ENCODE data around the gene MAL.

MAL gene

GRCh38 chr2:95018861-95019550 is 6.5 kb upstream of the MAL start:
- no peak overlapping the region for H3K9ac ChIP-seq (ENCODE audit: low read length)
- no peak for DNase-seq (ENCODE audit: low read depth)
- no peaks in the 10 kb centered on the region for H3K4me1 ChIP-seq (ENCODE audit: control insufficient read depth, insufficient read depth, low read length)
- no peaks in the 10 kb centered on the region for H3K36me3 ChIP-seq (ENCODE audit: control insufficient read depth, insufficient read depth, low read length, severe bottlenecking)
- H3K9me3 ChIP-seq (ENCODE audit: control insufficient read depth, low read length), result no peaks in the 10 kb centered on the region
- H3K4me3 ChIP-seq (ENCODE audit: low read length), result no peak overlapping the region
- H3K27me3 ChIP-seq (replicated peaks; ENCODE audit: control insufficient read depth, insufficient read depth, low read length), result peaks cover 77% of the 10 kb centered on the region

GRCh38 chr2:95019572-95019971 is 5.9 kb upstream of the MAL start:
- peaks cover 75% of the 10 kb centered on the region for H3K27me3 ChIP-seq (replicated peaks; ENCODE audit: control insufficient read depth, insufficient read depth, low read length)

GRCh38 chr2:95020275-95021022 is 5.1 kb upstream of the MAL start:
- Histone ChIP-seq H3K27me3 (replicated peaks; ENCODE audit: control insufficient read depth, insufficient read depth, low read length) (peaks cover 71% of the 10 kb centered on the region), H3K9me3 (ENCODE audit: control insufficient read depth, low read length) (no peaks in the 10 kb centered on the region), H3K36me3 (ENCODE audit: control insufficient read depth, insufficient read depth, low read length, severe bottlenecking) (no peaks in the 10 kb centered on the region), H3K9ac (ENCODE audit: low read length) (no peak overlapping the region), H3K4me3 (ENCODE audit: low read length) (no peak overlapping the region), H3K4me1 (ENCODE audit: control insufficient read depth, insufficient read depth, low read length) (no peaks in the 10 kb centered on the region)
- no peak for DNase-seq (ENCODE audit: low read depth)

More at GRCh38 chr2:95019572-95019971, 5.9 kb upstream of the MAL start:
- Histone ChIP-seq H3K4me3 (ENCODE audit: low read length) (no peak overlapping the region), H3K36me3 (ENCODE audit: control insufficient read depth, insufficient read depth, low read length, severe bottlenecking) (no peaks in the 10 kb centered on the region), H3K9me3 (ENCODE audit: control insufficient read depth, low read length) (no peaks in the 10 kb centered on the region), H3K4me1 (ENCODE audit: control insufficient read depth, insufficient read depth, low read length) (no peaks in the 10 kb centered on the region), H3K9ac (ENCODE audit: low read length) (no peak overlapping the region)
- no peak for DNase-seq (ENCODE audit: low read depth)

GRCh38 chr2:95021023-95021416 is 4.5 kb upstream of the MAL start:
- DNase-seq (ENCODE audit: low read depth), result no peak
- Histone ChIP-seq H3K27me3 (replicated peaks; ENCODE audit: control insufficient read depth, insufficient read depth, low read length) (peaks cover 72% of the 10 kb centered on the region), H3K4me3 (ENCODE audit: low read length) (no peak overlapping the region), H3K9me3 (ENCODE audit: control insufficient read depth, low read length) (no peaks in the 10 kb centered on the region), H3K36me3 (ENCODE audit: control insufficient read depth, insufficient read depth, low read length, severe bottlenecking) (no peaks in the 10 kb centered on the region), H3K9ac (ENCODE audit: low read length) (no peak overlapping the region), H3K4me1 (ENCODE audit: control insufficient read depth, insufficient read depth, low read length) (no peaks in the 10 kb centered on the region)

GRCh38 chr2:95021847-95022246 is 3.7 kb upstream of the MAL start:
- Histone ChIP-seq H3K4me1 (ENCODE audit: control insufficient read depth, insufficient read depth, low read length) (no peaks in the 10 kb centered on the region), H3K9me3 (ENCODE audit: control insufficient read depth, low read length) (no peaks in the 10 kb centered on the region), H3K27me3 (replicated peaks; ENCODE audit: control insufficient read depth, insufficient read depth, low read length) (peaks cover 72% of the 10 kb centered on the region), H3K9ac (ENCODE audit: low read length) (no peak overlapping the region), H3K36me3 (ENCODE audit: control insufficient read depth, insufficient read depth, low read length, severe bottlenecking) (no peaks in the 10 kb centered on the region), H3K4me3 (ENCODE audit: low read length) (no peak overlapping the region)
- DNase-seq (ENCODE audit: low read depth), result no peak

- no peak overlapping the region for H3K4me3 ChIP-seq (ENCODE audit: low read length)
- peak; percentile 76 for DNase-seq (ENCODE audit: low read depth)
Measured at GRCh38 chr2:95022309-95023221, 2.9 kb upstream of the MAL start.

GRCh38 chr2:95023222-95023597 is 2.3 kb upstream of the MAL start:
- no peak overlapping the region for H3K9ac ChIP-seq (ENCODE audit: low read length)
- no peaks in the 10 kb centered on the region for H3K36me3 ChIP-seq (ENCODE audit: control insufficient read depth, insufficient read depth, low read length, severe bottlenecking)
- DNase-seq (ENCODE audit: low read depth), result no peak
- no peaks in the 10 kb centered on the region for H3K9me3 ChIP-seq (ENCODE audit: control insufficient read depth, low read length)
- peaks cover 69% of the 10 kb centered on the region for H3K27me3 ChIP-seq (replicated peaks; ENCODE audit: control insufficient read depth, insufficient read depth, low read length)
- H3K4me3 ChIP-seq (ENCODE audit: low read length), result no peak overlapping the region
- no peaks in the 10 kb centered on the region for H3K4me1 ChIP-seq (ENCODE audit: control insufficient read depth, insufficient read depth, low read length)

More at GRCh38 chr2:95022309-95023221, 2.9 kb upstream of the MAL start:
- H3K36me3 ChIP-seq (ENCODE audit: control insufficient read depth, insufficient read depth, low read length, severe bottlenecking), result no peaks in the 10 kb centered on the region
- peaks cover 74% of the 10 kb centered on the region for H3K27me3 ChIP-seq (replicated peaks; ENCODE audit: control insufficient read depth, insufficient read depth, low read length)
- no peaks in the 10 kb centered on the region for H3K9me3 ChIP-seq (ENCODE audit: control insufficient read depth, low read length)
- no peaks in the 10 kb centered on the region for H3K4me1 ChIP-seq (ENCODE audit: control insufficient read depth, insufficient read depth, low read length)
- no peak overlapping the region for H3K9ac ChIP-seq (ENCODE audit: low read length)

GRCh38 chr2:95024371-95024770 is 1.1 kb upstream of the MAL start:
- no peak overlapping the region for H3K9ac ChIP-seq (ENCODE audit: low read length)
- DNase-seq (ENCODE audit: low read depth), result no peak
- no peaks in the 10 kb centered on the region for H3K9me3 ChIP-seq (ENCODE audit: control insufficient read depth, low read length)
- H3K4me3 ChIP-seq (ENCODE audit: low read length), result no peak overlapping the region
- no peaks in the 10 kb centered on the region for H3K36me3 ChIP-seq (ENCODE audit: control insufficient read depth, insufficient read depth, low read length, severe bottlenecking)
- H3K4me1 ChIP-seq (ENCODE audit: control insufficient read depth, insufficient read depth, low read length), result no peaks in the 10 kb centered on the region
- H3K27me3 ChIP-seq (replicated peaks; ENCODE audit: control insufficient read depth, insufficient read depth, low read length), result peaks cover 69% of the 10 kb centered on the region

- H3K4me3 ChIP-seq (ENCODE audit: low read length), result no peak overlapping the region
- no peak overlapping the region for H3K9ac ChIP-seq (ENCODE audit: low read length)
- H3K9me3 ChIP-seq (ENCODE audit: control insufficient read depth, low read length), result no peaks in the 10 kb centered on the region
- H3K4me1 ChIP-seq (ENCODE audit: control insufficient read depth, insufficient read depth, low read length), result no peaks in the 10 kb centered on the region
- peaks cover 66% of the 10 kb centered on the region for H3K27me3 ChIP-seq (replicated peaks; ENCODE audit: control insufficient read depth, insufficient read depth, low read length)
- H3K36me3 ChIP-seq (ENCODE audit: control insufficient read depth, insufficient read depth, low read length, severe bottlenecking), result no peaks in the 10 kb centered on the region
- no peak for DNase-seq (ENCODE audit: low read depth)
Measured at GRCh38 chr2:95024960-95025405, 525 bp upstream of the MAL start.

GRCh38 chr2:95026471-95027368 is 1.2 kb downstream of the MAL start:
- DNase-seq (ENCODE audit: low read depth), result no peak
- no peak overlapping the region for H3K4me3 ChIP-seq (ENCODE audit: low read length)

More at GRCh38 chr2:95026471-95027368, 1.2 kb downstream of the MAL start:
- no peaks in the 10 kb centered on the region for H3K4me1 ChIP-seq (ENCODE audit: control insufficient read depth, insufficient read depth, low read length)
- H3K36me3 ChIP-seq (ENCODE audit: control insufficient read depth, insufficient read depth, low read length, severe bottlenecking), result no peaks in the 10 kb centered on the region
- no peak overlapping the region for H3K9ac ChIP-seq (ENCODE audit: low read length)
- peaks cover 67% of the 10 kb centered on the region for H3K27me3 ChIP-seq (replicated peaks; ENCODE audit: control insufficient read depth, insufficient read depth, low read length)
- H3K9me3 ChIP-seq (ENCODE audit: control insufficient read depth, low read length), result no peaks in the 10 kb centered on the region

Data from adipocyte (in vitro differentiated cells).